Mesendoderm (in vitro differentiated cells): ENCODE measurements around the gene CBX5.
"Not testable (repeated sequence)": the region's sequence is repeated elsewhere in the genome, so short reads cannot be mapped to it uniquely, and the experiment has no call there.

Experiments
- DNase-seq: peaks from one replicate; pipeline ENCODE4 v3.0.0; 2013
- H2AK5ac ChIP-seq: 2 replicates; pipeline ENCODE4 v1.6.1; 2013; ENCODE audit warnings: low read length, inconsistent platforms
- H2BK120ac ChIP-seq: 2 replicates; pipeline ENCODE4 v1.6.1; 2013; ENCODE audit warnings: low read depth, mild to moderate bottlenecking, low read length, moderate library complexity, mixed read lengths
- H2BK15ac ChIP-seq: replicated peaks from 2 replicates; pipeline ENCODE4 v1.6.1; 2013; ENCODE audit warnings: low read depth, mild to moderate bottlenecking, moderate library complexity
- H2BK5ac ChIP-seq: 2 replicates; pipeline ENCODE4 v1.6.1; 2013; ENCODE audit warnings: low read length, inconsistent platforms
- H3K18ac ChIP-seq: 2 replicates; pipeline ENCODE4 v1.6.1; 2013; ENCODE audit warnings: mild to moderate bottlenecking, low read length, mixed read lengths
- H3K23ac ChIP-seq: one replicate; pipeline ENCODE4 v1.6.1; 2013; ENCODE audit warnings: low read length
- H3K27ac ChIP-seq: 2 replicates; pipeline ENCODE4 v1.5.1; 2013; ENCODE audit warnings: low read depth, mild to moderate bottlenecking, inconsistent platforms, low read length, moderate library complexity
- H3K27me3 ChIP-seq: 2 replicates; pipeline ENCODE4 v1.6.1; 2013; ENCODE audit warnings: low read length, control low read depth, mild to moderate bottlenecking, inconsistent platforms; ENCODE audit not compliant: insufficient read depth, poor library complexity
- H3K36me3 ChIP-seq: 2 replicates; pipeline ENCODE4 v1.6.1; 2013; ENCODE audit warnings: low read length, inconsistent platforms; ENCODE audit not compliant: control insufficient read depth, insufficient read depth
- H3K4ac ChIP-seq: one replicate; pipeline ENCODE4 v1.6.1; 2013; ENCODE audit warnings: low read depth, mild to moderate bottlenecking, low read length, moderate library complexity
- H3K4me1 ChIP-seq: 2 replicates; pipeline ENCODE4 v1.6.1; 2013; ENCODE audit warnings: low read depth, low read length, inconsistent platforms; ENCODE audit not compliant: control insufficient read depth
- H3K4me2 ChIP-seq: 2 replicates; pipeline ENCODE4 v1.6.1; 2013; ENCODE audit warnings: low read length
- H3K4me3 ChIP-seq: 2 replicates; pipeline ENCODE4 v1.5.1; 2013; ENCODE audit warnings: mild to moderate bottlenecking, low read length
- H3K56ac ChIP-seq: one replicate; pipeline ENCODE4 v1.6.1; 2013; ENCODE audit warnings: low read length
- H3K79me1 ChIP-seq: 2 replicates; pipeline ENCODE4 v1.6.1; 2013; ENCODE audit warnings: low read length, inconsistent platforms
- H3K79me2 ChIP-seq: 2 replicates; pipeline ENCODE4 v1.6.1; 2013; ENCODE audit warnings: mild to moderate bottlenecking, low read length; ENCODE audit not compliant: control insufficient read depth, insufficient read depth
- H3K9ac ChIP-seq: 2 replicates; pipeline ENCODE4 v1.6.1; 2013; ENCODE audit warnings: low read length, inconsistent platforms
- H4K5ac ChIP-seq: one replicate; pipeline ENCODE4 v1.6.1; 2013; ENCODE audit warnings: low read length
- H4K8ac ChIP-seq: one replicate; pipeline ENCODE4 v1.6.1; 2013; ENCODE audit warnings: low read depth, mild to moderate bottlenecking, control low read depth, low read length, moderate library complexity
- whole genome bisulfite sequencing: extraction: QIAGEN DNeasy Blood & Tissue Kit; methylation state at CpG from one replicate; pipeline ENCODE4 v1.1.7; 2013; ENCODE audit warnings: low lambda C conversion rate, missing lambda C conversion rate; ENCODE audit not compliant: insufficient coverage; ENCODE audit errors: extremely low coverage; 5-methylcytosine and 5-hydroxymethylcytosine counted together

The CBX5 gene

DNA sequence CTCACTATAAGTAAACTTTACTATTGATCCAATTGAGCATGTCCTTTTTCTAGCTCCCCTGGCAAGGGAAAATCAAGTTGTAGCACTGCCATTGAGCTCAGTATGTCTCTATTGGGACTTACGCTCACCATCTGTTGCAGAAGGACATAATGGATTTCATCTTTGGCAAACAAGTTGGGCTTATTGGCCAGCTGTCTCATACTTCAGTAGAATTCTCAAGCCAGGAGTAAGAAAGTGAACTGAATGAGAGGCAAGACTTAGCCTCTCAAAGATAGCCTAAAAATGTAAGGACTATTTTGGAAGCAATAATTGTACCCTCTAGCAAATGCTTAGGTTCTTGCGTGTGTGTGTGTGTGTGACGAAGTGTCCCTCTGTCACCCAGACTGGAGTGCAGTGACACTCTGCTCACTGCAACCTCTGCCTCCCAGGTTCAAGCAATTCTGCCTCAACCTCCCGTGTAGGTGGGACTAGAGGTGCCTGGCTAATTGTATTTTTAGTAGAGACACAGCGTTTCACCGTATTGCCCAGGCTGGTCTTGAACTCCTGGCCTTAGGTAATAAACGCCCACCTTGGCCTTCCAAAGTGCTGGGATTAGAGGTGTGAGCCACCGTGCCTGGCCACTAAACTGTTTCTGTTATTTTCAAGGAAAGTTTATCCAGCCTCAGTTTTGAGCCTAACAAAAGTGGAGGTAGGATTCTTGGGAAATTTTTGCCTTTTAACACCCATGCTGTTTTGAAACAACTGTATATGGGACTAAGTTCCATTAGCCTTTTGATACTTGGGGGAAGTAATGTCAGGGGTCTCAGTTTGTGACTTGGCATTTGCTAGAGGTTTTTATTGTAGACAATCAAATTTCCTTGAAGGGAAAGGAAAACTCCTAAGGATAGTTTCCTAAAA lies 7.6 kb upstream of the CBX5 start:
- Histone ChIP-seq H3K27me3 (no peaks in the 10 kb centered on the region), H3K36me3 (peaks cover 21% of the 10 kb centered on the region), H3K79me2 (peaks cover 19% of the 10 kb centered on the region), H4K5ac (no peak overlapping the region), H3K27ac (no peak overlapping the region), H2BK5ac (no peak overlapping the region), H3K4me3 (no peak overlapping the region), H3K4me1 (no peaks in the 10 kb centered on the region), H3K18ac (no peak overlapping the region), H4K8ac (no peak overlapping the region), H3K56ac (no peak overlapping the region), H3K9ac (no peak overlapping the region), H2AK5ac (no peak overlapping the region), H3K4ac (no peak overlapping the region), H3K23ac (no peak overlapping the region), H3K79me1 (no peaks in the 10 kb centered on the region), H2BK15ac (no peak overlapping the region), H2BK120ac (no peak overlapping the region), H3K4me2 (no peak overlapping the region)
- no CpG with 5 or more reads among the region's 8 CpGs for WGBS
- DNase-seq = peak; percentile 16

DNA sequence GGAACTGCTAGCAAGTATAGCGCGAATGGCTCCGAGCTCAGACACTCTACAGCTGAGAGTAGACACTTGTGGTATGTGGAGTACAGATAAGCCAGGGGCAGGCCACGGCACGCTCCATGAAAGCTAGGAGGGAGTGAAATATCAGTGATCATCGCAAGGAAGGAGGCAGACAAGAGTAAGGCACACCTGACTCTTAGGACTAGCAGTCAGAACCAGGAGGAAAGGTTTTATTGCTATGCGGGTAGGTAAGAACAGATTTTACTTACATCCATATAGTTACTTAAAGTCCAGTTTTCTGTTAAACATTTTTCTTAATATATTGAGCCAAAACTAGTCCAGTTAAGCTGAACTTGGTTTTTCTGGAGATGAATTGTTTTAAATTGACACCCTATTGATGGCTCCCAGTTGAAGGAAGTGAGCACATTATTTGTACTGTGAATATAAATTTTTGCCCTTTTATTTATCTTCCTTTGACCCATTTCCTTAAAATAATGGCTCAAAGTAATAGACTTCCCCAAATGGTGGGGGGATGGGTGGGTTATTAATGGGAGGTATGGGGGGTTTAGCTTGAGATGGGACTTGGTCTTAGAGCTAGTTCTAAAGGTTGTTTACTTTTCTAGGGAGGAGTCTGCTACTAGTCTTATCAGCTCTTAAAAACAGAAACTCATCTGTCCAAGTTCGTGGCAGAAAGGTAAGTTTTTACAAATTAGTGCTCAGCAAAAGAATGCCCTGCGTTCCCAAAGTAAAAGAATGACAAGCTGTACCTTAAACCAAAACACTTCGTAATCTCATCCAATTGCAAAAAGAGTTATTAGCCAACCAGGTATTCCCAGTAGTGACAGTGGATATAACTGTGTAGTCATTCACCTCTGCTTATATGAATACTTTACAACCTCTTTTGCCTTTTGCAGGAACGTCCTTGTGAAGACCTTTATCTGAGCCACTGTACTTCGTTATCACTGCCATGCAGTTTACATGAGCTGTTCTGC lies 6.4 kb upstream of the CBX5 start:
- Histone ChIP-seq H3K4ac (no peak overlapping the region), H3K27me3 (no peaks in the 10 kb centered on the region), H3K4me2 (no peak overlapping the region), H4K8ac (no peak overlapping the region), H3K9ac (no peak overlapping the region), H3K79me1 (no peaks in the 10 kb centered on the region), H3K36me3 (peaks cover 22% of the 10 kb centered on the region), H2AK5ac (no peak overlapping the region), H3K56ac (no peak overlapping the region), H3K4me1 (no peaks in the 10 kb centered on the region), H3K18ac (no peak overlapping the region), H2BK120ac (no peak overlapping the region), H2BK15ac (no peak overlapping the region), H3K4me3 (no peak overlapping the region), H3K79me2 (peaks cover 30% of the 10 kb centered on the region), H4K5ac (no peak overlapping the region), H2BK5ac (no peak overlapping the region), H3K27ac (no peak overlapping the region), H3K23ac (no peak overlapping the region)
- no peak for DNase-seq
- no CpG with 5 or more reads among the region's 12 CpGs for WGBS

GRCh38 chr12:54285150-54286041 lies 5.5 kb upstream of the CBX5 start:
- H3K4me1 ChIP-seq = no peaks in the 10 kb centered on the region
- H3K23ac ChIP-seq = no peak overlapping the region
- peaks cover 38% of the 10 kb centered on the region for H3K79me2 ChIP-seq
- no peak for DNase-seq
- no peak overlapping the region for H2BK120ac ChIP-seq
- no peak overlapping the region for H4K8ac ChIP-seq
- H2AK5ac ChIP-seq = no peak overlapping the region
- no peak overlapping the region for H3K4ac ChIP-seq
- H3K18ac ChIP-seq = no peak overlapping the region
- no peak overlapping the region for H2BK15ac ChIP-seq
- H3K4me3 ChIP-seq = no peak overlapping the region
- H3K79me1 ChIP-seq = no peaks in the 10 kb centered on the region
- no peak overlapping the region for H3K27ac ChIP-seq
- WGBS = no CpG with 5 or more reads among the region's 5 CpGs
- peak overlapping the region; percentile 31 for H3K9ac ChIP-seq
- no peak overlapping the region for H3K4me2 ChIP-seq
- no peak overlapping the region for H2BK5ac ChIP-seq
- no peak overlapping the region for H3K56ac ChIP-seq
- H3K36me3 ChIP-seq = peaks cover 22% of the 10 kb centered on the region
- H3K27me3 ChIP-seq = no peaks in the 10 kb centered on the region
- H4K5ac ChIP-seq = no peak overlapping the region

GRCh38 chr12:54284070-54284780 lies 4.3 kb upstream of the CBX5 start:
- not testable (repeated sequence) for H4K8ac ChIP-seq, H2BK15ac ChIP-seq, H3K4me1 ChIP-seq, H3K18ac ChIP-seq, H2BK5ac ChIP-seq, H3K4ac ChIP-seq, H3K27ac ChIP-seq, DNase-seq, H3K27me3 ChIP-seq, H3K79me1 ChIP-seq, H4K5ac ChIP-seq, H3K23ac ChIP-seq, H2BK120ac ChIP-seq, H2AK5ac ChIP-seq
- Histone ChIP-seq H3K56ac (peak overlapping the region; percentile 34), H3K9ac (peak overlapping the region; percentile 100), H3K4me3 (peak overlapping the region; percentile 11), H3K4me2 (peak overlapping the region; percentile 63), H3K36me3 (peaks cover 22% of the 10 kb centered on the region), H3K79me2 (peaks cover 40% of the 10 kb centered on the region)
- WGBS = no CpG with 5 or more reads among the region's 2 CpGs
